ENCODE results near the gene CNKSR3.
A peak's percentile ranks its signal among the peaks of the same experiment; 100 is the strongest.

Gene CNKSR3

DNA sequence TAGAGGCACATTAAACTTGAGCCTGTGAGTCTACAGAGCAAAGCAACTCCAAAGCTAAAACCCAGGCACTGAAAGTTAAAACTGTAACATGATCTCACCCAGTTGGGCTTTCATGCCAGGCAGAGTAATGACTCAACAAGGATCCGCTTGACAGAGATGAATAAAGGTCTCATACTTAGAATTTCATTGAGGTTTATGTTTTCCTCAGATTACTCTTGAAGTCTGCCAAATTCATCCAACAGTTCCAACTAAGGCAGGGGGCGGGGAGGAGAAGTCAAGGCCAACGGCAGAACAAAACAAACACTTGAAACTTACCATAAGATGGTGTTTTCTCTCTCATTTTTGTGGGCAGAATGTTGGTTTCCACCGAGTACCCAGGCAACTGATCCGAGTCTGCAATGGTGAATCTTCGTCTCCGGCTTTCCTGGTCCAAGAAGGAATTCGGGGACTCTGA, 99.8 kb downstream of the CNKSR3 start:
- no peak for DNase-seq

DNA sequence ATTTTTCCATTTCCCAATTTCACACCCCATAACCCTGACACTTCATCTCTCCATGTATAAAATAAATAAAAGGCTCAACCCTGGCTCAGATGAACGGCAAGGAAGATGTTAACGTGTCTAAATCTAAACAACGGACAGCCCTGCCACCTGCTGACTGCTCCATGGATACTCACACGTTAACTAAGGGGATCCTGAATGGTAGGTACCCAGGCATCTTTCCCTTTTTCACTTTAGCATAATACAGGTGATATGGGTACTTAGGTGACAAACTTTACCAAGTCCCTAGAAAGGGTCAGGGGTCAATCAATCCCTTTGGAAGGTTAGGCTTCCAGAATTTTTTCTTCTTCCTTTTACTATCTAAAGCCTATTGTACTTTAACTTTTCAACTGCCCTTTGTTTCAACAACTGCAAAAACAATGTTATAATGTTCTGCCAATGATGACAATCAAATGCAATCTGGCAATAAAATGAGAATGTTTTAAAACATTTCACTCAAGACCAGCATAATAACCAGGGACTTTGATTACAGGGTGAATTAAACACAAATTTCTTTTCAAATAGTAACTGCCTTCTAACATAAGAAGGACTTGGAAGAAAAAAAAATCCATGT, 101.5 kb downstream of the CNKSR3 start:
- no peak for DNase-seq

DNA sequence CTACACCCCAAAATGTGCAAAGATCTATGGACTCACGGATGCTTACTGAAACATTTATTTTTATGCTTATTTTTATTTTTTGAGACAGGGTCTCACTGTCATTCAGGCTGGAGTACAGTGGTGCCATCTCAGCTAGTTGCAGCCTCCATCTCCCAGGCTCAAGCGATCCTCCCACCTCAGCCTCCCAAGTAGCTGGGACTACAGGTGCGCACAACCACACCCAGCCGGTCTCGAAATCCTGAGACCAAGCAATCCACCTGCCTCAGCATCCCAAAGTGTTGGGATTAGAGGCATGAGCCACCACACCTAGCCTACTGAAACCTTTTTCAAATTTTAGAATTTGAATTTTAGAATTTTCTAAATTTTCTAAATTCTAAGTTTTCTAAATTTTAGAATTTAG, 103.0 kb downstream of the CNKSR3 start:
- DNase-seq = no peak

DNA sequence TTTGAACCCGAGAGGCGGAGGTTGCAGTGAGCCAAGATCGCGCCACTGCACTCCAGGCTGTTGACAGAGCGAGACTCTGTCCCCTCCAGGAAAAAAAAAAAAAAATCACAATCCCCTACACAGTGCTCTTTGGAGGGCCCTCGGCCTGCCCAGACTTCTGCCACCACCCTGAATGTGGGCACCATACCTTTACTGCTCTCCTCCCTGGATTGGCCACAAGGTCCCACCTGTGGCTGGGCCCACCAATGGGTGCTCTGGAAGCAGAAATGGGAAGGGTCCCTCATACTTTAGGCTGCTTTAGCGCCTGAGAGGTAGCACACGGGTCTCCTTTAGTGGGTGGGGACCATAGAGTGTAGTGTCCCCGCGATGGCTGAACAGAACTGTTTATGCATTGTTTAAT, 103.6 kb downstream of the CNKSR3 start:
- DNase-seq = no peak

DNA sequence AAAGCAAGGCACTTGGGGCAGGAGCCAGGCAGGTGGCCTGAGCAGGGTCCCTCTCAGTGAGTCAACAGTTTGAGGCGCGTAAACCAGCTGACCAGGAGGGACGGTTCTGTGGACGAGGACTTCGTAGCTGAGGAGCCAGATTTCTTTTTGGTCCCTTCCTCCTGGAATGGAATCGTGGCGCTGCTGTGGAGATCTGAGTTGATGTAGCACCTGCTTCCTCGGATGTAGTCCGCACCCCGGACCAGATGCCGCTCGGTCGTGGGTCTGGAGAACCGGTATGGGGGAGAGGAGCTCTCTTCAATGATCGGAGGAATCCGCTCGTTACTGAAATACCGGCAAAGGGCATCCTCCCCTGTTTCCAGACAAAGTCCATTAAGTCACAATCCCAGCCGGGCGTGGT, 104.2 kb downstream of the CNKSR3 start:
- no peak for DNase-seq

DNA sequence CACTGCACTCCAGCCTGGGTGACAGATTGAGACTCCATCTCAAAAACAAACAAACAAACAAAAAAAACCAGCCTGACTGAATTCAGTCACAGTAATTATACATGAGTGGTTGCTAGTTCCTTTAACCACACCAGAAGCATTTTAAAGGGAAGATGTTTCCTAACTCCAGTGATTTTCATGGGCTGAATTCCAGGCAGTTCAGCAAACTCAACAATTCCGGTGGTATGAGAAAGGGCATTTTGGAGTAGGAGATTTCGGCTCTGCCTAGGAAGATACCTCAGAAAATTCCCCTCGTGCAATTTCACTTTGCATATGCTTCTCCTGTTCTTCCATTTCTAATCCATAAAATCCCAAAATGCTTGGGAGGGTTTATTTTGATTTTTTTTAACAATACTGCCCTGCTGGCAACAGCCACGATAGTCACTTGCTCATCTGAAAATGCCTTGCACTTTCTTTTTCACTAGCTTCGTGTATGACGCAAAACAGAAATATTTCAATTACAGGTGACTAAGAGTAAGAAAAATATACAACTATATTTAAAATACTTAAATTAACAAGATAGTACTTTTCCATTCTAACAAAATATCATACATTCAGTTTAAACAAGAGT, 105.6 kb downstream of the CNKSR3 start:
- no peak for DNase-seq

DNA sequence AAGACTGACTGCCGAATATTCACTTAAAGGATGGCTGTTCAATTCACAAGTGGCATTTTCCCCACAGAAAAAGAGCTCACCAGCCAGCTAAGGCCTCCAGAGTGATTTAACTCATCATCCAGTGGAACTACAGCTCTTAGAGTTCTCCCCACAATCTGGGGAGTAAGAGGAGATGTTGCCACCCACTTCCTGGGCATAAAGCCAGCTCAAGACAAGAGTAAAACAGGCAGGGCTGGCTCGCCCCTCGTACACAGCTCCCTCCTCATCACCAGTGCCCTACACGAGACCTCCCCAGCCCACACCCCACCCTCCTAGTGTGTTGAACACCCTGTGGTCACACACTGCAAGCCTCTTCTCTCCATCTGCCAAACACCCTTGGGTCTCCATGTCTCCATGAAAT, 106.7 kb downstream of the CNKSR3 start:
- peak; percentile 86 for DNase-seq

DNA sequence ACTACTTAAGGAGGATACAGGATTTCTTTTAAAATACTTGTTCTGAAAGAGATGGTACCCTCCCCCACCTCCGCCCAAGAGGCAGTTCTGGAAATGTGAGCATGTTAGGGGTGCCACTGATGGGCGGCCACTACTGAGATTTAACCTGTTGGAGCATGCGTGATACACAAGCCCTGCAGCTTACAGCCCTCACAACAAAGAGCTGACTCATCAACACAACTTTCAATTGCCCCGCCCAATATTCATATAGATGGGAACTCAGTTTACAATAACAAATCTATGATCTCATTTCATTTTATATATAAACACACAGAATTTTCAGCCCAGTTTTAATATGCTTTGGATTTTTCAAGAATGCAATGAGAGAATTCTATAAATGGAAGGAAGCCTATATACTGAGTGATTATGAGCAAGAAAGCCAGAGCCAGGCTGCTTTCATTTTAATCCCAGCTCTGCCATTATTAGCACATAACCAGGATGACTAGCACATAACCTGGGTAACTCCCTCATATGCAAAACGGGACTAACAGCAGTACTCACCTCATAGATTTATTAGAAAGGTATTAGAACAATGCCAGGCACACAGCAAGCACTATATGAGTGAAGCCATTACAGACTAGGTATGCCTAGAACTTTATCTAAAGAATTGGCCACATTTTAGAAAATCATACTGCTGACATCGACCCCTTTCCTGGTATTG, 108.3 kb downstream of the CNKSR3 start:
- no peak for DNase-seq

DNA sequence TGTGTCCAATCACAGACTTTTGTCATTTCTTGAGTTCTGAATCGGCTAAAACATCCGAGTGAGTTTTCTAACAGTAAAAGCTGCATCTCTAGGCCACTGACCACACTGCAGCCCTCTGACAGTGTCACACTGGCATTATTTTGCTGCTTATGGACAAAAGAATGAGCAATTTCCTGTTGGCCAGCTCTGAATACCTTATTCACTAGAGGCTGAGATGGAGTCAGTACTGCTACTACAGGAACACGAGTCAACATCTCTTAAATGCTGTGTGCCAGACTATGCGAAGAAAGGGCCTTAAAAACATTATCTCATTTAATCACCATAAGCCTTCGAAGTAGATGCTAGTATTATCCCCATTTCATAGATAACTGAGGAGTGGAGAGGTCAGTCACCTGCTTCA, 111.4 kb downstream of the CNKSR3 start:
- DNase-seq = no peak

DNA sequence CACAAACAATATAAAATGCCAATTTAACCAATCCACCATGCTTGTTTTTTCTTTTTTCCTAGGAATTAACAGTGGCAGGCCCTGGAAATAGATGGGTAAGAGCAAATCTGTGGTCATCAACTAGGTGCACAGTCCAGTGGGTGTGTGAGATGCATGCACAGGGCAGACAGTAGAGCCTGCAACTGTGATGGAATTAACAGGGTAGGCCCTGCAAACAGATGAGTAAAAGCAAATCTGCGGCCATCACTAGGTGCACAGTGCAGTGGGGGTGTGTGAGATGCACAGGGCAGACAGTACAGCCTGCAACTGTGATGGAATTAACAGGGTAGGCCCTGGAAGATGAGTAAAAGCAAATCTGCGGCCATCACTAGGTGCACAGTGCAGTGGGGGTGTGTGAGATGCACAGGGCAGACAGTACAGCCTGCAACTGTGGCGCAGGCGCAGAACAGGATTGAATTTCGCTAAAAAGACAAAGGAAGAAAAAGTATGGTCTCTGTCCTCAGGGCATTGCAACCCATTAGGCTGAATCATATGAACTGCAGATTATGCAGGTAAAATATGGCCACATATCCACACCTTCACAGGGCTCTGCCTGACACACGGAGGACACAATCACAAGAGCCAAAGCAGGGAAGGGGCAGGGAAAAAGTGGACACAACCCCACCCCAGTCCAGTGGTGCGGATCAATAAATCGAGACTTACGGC, 112.8 kb downstream of the CNKSR3 start:
- DNase-seq = no peak

DNA sequence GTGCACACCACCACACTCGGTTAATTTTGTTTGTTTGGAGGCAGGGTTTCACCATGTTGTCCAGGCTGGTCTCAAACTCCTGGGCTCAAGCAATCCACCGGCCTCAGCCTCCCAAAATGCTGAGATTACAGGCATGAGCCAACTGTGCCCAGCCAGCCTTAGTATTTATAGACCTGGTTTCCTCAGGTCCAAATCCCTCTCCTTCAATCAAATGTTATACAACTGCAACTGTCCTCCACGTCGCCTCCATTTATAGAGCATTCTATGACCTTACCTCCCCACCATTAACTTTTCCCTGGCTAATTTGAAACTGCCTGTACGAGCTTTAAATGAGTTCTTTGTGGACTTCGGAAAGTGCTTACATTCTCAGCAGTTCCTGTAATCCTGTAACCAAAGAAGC, 114.6 kb downstream of the CNKSR3 start:
- no peak for DNase-seq

DNA sequence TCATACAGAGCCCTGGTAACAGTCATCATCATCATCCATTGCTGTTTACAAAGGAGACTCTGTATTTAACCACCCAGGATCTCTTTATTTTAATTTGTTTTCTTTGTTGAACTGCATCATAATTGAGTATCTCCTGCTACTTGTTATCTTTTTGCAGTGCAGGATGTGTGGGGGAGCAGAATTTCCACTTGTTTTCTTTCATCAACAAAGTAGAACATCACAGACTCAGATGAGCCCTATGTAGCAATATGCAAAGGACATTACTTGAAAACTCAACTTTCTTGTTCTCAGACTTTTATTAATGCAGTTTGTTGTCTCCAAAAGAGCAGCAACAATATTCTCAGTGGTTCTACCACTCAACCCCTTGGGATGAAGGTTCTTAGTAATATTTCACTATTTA, 115.2 kb downstream of the CNKSR3 start:
- DNase-seq = no peak

DNA sequence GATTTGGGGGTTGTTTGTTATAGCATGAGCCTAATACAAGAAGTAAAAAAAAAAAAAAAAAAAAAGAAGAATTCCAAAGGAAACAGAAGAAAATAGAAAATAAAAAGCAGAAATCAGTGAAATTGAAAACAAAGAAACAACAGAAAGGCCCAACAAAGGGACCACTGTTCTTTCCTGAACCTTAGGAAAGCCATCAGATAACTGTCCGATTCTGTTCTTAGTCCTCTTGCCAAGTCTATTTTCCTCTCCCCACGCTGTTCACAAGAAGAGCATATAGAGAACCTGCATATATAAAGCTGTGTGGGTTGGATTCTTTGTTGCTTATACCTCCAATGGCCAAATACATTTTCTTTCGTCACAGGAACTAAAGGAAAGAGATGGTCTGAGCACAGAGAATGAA, 115.9 kb downstream of the CNKSR3 start:
- DNase-seq = no peak

DNA sequence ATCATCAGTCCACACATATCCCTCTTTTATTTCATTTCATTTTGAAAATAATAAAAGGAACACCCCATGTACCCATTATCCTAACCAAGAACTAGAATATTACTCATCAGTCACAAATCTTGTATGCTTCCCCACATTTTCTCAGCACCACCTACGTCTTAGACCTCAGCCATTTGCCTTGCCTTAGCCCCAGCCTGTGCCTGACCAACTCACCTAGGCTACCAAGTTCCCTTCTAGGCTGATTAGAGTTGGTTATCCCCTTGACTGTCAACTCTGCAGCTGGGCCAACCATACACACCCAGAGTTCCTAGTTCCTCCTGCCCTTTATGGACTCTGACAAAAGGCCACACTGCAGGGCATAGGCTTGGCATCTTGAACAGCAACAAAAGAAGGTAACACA, 120.5 kb downstream of the CNKSR3 start:
- DNase-seq = no peak

DNA sequence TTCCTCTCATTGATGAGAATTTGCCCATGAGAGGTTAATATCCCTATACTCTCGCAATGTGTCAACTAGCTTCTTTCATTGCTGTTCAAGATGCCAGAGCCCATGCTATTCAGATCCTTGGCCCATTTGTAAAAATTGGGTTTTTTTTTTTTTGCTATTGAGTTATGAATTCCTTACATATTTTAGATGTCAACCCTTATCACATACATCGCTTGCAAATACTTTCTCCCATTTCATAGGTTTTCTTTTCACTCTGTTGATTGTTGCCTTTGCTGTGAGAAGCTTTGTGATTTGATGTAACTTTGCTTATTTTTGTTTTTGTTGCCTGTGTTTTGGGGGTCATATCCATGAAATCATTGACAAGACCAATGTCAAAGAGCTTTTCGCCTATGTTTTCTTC, 121.7 kb downstream of the CNKSR3 start:
- DNase-seq = no peak

DNA sequence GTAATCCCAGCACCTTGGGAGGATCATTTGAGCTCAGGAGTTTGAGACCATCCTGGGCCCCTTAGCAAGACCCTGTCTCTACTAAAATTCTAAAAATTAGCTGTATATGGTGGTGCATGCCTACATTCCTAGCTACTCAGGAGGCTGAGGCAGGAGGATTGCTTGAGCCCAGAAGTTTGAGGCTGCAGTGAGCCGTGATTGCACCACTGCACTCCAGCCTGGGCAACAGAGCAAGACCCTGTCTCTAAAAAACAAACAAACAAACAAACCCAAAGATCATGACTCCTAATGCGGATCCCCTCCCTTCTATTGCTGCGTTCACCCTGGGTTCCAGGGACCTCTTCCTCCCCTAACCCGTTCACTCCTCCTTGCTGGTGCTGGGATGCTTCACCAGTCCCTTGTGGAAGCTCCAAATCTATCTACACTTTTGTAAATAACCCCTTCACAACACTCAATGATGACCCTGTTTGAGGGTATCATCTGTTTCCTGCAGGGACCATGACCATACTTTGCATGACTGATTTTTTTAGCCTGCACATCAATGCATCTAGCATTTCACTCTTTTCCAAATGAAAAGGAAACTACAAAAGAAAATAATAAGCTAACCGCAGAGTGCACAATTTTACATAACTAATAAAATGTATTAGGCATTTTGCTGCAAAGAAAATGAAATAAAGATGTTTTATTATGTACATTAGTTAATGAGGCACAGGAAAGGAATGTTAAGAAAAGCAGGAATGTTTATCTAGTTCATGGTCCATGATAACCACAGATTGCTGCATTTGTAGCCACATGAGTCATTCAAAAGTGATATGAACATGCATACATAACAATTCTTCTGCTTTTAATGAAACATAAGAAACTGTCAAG, 123.4 kb downstream of the CNKSR3 start:
- DNase-seq = no peak

DNA sequence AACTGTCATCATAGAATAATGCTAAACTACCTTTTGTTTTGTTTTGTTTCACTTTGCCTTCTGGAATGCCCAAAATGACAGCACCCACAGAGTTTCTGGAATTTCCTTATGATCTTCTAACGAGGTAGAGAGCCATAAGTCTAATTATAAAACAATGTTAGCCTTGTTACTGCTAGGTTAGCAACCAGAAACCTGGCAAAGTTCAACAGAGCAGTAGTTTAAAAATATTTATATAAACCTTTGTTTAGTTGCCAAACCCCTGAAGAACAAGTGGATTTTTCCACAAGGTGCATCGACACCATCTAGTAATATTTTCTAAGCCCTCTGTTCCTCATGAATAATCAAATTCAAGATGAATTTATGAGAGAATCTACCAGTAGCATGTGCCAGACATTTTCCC, 126.3 kb downstream of the CNKSR3 start:
- no peak for DNase-seq

DNA sequence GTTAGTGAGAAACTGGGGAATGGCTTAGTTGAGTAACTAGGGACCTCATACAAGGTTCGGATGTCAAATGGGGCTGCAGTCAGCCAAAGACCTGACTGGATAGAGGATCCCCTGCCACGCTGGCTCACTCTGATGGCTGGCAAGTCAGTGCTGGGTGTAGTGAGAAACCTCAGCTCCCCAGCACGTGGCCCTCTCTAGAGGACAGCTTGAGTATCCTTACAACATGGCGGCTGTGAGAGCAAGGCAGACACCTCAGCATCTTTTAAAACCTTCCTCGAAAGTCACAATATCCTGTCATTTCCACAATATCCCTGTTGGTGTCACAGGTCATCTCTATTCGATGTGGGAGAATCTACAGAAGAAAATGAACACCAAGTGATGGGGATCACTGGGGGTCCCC, 127.2 kb downstream of the CNKSR3 start:
- no peak for DNase-seq

DNA sequence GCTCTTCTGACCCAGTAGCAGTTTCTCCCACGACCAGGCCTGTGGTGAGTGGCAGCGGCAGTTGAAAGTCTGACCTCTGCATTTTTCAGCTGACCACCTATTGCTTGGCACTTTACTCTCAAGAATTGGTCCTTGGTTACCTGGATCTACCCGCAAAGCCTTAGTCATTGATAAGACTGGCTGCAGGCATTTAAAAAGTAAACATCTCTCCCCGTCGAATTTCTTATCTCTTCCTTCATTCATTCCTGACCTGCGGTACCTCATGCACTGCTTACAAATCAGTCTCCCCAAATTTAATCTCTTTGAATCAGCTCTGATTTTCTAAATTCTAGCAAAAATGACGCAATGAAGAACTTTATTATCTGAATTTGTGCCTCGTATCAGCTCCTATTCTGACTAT, 127.7 kb downstream of the CNKSR3 start:
- no peak for DNase-seq

DNA sequence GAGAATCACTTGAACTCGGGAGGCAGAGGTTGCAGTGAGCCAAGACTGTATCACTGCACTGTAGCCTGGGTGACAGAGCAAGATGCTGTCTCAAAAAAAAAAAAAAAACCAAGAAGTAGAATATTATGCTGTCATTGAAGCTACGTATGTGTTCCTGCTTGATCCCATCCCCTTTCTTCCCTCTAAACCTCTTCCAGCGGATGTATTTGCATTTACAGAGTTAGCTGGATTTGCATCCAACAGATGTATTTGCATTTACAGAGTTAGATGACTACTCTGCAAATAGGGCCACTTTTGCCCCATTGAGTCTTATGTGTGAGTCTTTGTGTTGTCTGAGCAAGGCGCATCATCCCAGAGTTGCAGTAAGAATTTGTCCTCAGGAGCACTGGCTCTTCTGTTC, 128.9 kb downstream of the CNKSR3 start:
- DNase-seq = no peak

DNA sequence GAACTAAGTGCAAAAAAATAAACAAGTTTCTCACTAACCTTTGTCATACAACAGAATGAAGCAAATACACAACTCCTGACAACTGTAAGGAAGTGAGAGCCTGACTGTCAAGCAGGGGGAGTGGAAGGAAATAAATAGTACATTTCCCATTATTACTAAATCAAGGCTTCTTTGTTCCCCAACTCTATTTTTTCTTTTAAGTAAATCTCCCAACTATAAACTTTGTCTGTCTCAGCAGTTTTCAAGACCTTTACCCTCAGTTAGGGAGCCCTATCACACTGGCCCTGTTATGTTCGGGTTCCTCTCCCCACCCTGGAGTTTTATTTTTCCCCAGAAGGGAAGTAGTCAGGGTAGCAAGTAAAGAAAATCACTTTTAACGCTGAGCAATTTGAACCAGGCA, 129.7 kb downstream of the CNKSR3 start:
- DNase-seq = no peak

DNA sequence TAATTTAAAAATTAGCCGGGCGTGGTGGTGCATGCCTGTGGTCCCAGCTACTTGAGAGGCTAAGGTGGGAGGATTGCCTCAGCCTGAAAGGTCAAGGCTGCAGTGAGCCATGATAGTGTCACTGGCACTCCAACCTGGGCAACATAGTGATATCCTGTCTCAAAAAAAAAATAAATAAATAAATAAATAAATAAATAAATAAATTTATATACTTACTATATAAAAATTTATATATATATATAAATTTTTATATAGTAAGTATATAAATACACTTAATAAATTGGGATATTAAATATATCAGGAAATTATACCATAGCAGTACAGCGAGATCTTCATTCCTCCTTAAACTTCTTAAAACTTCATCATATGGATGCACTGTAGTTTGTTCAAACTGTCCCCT, 130.9 kb downstream of the CNKSR3 start:
- DNase-seq = no peak

DNA sequence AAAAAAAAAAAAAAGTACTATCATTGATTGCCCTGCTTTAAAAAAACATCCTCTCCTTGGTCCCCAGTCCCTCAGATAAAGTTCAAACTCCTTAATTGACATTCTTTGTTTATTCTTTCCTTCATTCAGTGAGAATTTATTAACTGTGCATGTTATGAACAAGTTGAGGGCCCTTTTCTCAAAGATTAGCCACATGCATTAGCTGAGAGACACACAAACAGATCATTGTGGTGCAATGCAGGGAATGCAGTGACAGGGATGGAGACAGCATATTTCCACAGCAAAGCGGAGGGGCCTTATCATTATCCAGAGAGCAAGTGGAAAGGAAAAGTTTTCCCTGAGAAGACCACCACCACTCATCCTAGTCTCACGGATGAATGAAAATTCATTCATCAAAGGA, 132.0 kb downstream of the CNKSR3 start:
- no peak for DNase-seq
